GM19023 (cell line): ENCODE results near the gene VPS51.
A peak's percentile ranks its signal among the peaks of the same experiment; 100 is the strongest.
"Not testable (repeated sequence)": the region's sequence is repeated elsewhere in the genome, so short reads cannot be mapped to it uniquely, and the experiment has no call there.

Experiments
- ATAC-seq: cut with Tn5 transposase; IDR thresholded peaks from one replicate; pipeline ENCODE4 v1.9.1; 2021; ENCODE audit warnings: mild to moderate bottlenecking, moderate library complexity; ENCODE audit not compliant: unreplicated experiment

VPS51 gene

GRCh38 chr11:65132238-65132987 lies 36.4 kb downstream of the VPS51 start:
- ATAC-seq, result peak; percentile 36

- ATAC-seq, result no peak
Observed at GRCh38 chr11:65132988-65133700, 37.1 kb downstream of the VPS51 start.

GRCh38 chr11:65133724-65134123 lies 37.7 kb downstream of the VPS51 start:
- no peak for ATAC-seq

- ATAC-seq, result peak; percentile 63
Observed at GRCh38 chr11:65134240-65134951, 38.4 kb downstream of the VPS51 start, which contains the start of gene SYVN1. SYVN1 (minus strand) TSS chr11:65134519; CDS start chr11:65133601, 918 bp downstream.

- peak; percentile 65 for ATAC-seq
Observed at GRCh38 chr11:65134952-65135632, 39.1 kb downstream of the VPS51 start.

GRCh38 chr11:65135633-65136145 lies 39.7 kb downstream of the VPS51 start:
- no peak for ATAC-seq

GRCh38 chr11:65136515-65137096 lies 40.6 kb downstream of the VPS51 start:
- no peak for ATAC-seq

- ATAC-seq, result no peak
Observed at GRCh38 chr11:65141896-65142494, 46.0 kb downstream of the VPS51 start.

GRCh38 chr11:65147352-65148075 lies 51.5 kb downstream of the VPS51 start:
- ATAC-seq, result no peak

- no peak for ATAC-seq
Observed at GRCh38 chr11:65148657-65149056, 52.6 kb downstream of the VPS51 start.

GRCh38 chr11:65150131-65150508 lies 54.1 kb downstream of the VPS51 start:
- ATAC-seq, result not testable (repeated sequence)

- ATAC-seq, result no peak
Observed at GRCh38 chr11:65150509-65151299, 54.7 kb downstream of the VPS51 start.

GRCh38 chr11:65151331-65151899 lies 55.4 kb downstream of the VPS51 start:
- no peak for ATAC-seq

GRCh38 chr11:65152122-65152521 lies 56.1 kb downstream of the VPS51 start:
- ATAC-seq, result no peak

- no peak for ATAC-seq
Observed at GRCh38 chr11:65156256-65156655, 60.2 kb downstream of the VPS51 start.

- no peak for ATAC-seq
Observed at GRCh38 chr11:65156926-65157325, 60.9 kb downstream of the VPS51 start.

GRCh38 chr11:65157336-65157735 lies 61.3 kb downstream of the VPS51 start:
- ATAC-seq, result no peak

- no peak for ATAC-seq
Observed at GRCh38 chr11:65159012-65159411, 63.0 kb downstream of the VPS51 start.
